Measurements from ENCODE around the gene TTLL10. TPM values are rescaled to one million over a fixed set of nuclear protein-coding genes. Genes with fewer than 3 reads are reported as not detected.

TTLL10 gene
- total and polyA plus RNA-seq, 2 donors from 2014 or later = 1.5 TPM; not detected in 1

DNA sequence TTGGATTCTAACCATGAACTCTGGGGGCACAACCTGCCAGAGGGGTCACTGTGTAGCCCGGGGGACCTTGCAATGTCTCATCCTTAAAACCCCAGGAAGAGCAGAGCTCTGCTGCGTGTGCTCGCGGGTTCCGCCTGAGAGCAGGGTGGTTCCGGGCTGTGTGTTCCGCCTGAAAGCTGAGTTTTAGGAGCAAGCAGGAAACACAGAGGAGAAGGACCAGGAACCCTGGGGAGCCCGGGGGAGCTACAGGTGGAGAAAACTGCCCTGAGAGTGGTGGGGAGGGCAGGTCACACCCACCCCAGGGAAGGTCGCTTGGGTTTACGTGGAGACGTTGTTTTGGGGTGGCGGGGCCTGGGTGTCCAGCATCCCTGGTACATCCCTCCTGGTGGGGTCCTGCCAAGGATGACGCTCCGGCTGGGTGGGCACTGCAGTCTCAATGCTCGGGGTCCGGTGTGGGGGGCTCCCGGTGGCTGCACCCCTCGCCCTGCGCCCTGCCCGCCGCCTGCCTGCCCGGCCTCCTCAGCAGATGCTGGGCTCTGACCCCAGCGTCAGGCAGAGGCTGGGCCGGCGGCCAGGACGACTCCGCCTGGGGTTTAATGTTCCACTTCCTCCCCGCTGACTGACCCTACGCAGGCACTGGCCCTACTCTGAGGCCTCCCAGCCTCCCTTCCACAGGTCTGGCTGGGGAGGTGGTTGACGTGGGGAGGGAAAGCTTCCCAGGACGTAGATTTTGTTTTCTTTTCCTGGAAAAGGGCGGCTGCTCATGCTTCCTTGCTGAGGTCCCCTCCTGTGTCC is 40.5 kb upstream of the TTLL10 start:
- Histone ChIP-seq H3K27ac (ENCODE audit: low read depth in 2 of 2, low read length in 2 of 2) (peak overlapping the region; percentile 87), H3K36me3 (ENCODE audit: control insufficient read depth in 2 of 3, insufficient read depth in 3 of 3, low read length in 3 of 3) (no peaks in the 10 kb centered on the region), H3K9me3 (ENCODE audit: control insufficient read depth in 2 of 3, insufficient read depth in 1 of 3, low read length in 3 of 3) (no peaks in the 10 kb centered on the region), H3K4me1 (ENCODE audit: control insufficient read depth in 2 of 3, insufficient read depth in 2 of 3, low read depth in 1 of 3, low read length in 3 of 3) (peaks cover 0 to 23% (median 14%) of the 10 kb centered on the region in 3 donors), H3K9ac (ENCODE audit: low read length in 3 of 3) (peak overlapping the region in 1 of 3 donors; percentile 51), H3K27me3 (ENCODE audit: control insufficient read depth, insufficient read depth, low read length) (no peaks in the 10 kb centered on the region), H3K4me3 (ENCODE audit: low read length in 3 of 3) (peak overlapping the region in 1 of 3 donors; percentile 47)
- DNase-seq (peak in 4 of 5 donors; percentile 55 to 93 (median 72)), FAIRE-seq (no peak)
- intact Hi-C loops (cut with DNase I) = no loop called here
- TF ChIP-seq, protein P1, sequence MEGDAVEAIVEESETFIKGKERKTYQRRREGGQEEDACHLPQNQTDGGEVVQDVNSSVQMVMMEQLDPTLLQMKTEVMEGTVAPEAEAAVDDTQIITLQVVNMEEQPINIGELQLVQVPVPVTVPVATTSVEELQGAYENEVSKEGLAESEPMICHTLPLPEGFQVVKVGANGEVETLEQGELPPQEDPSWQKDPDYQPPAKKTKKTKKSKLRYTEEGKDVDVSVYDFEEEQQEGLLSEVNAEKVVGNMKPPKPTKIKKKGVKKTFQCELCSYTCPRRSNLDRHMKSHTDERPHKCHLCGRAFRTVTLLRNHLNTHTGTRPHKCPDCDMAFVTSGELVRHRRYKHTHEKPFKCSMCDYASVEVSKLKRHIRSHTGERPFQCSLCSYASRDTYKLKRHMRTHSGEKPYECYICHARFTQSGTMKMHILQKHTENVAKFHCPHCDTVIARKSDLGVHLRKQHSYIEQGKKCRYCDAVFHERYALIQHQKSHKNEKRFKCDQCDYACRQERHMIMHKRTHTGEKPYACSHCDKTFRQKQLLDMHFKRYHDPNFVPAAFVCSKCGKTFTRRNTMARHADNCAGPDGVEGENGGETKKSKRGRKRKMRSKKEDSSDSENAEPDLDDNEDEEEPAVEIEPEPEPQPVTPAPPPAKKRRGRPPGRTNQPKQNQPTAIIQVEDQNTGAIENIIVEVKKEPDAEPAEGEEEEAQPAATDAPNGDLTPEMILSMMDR (IDR thresholded peaks at IDR 0.05; ENCODE audit: borderline replicate concordance, extremely low read depth, insufficient read depth) = no peak

GRCh38 chr1:1134300-1134970 is 39.2 kb upstream of the TTLL10 start:
- Histone ChIP-seq H3K9ac (ENCODE audit: low read length in 3 of 3) (no peak overlapping the region), H3K27ac (ENCODE audit: low read depth in 2 of 2, low read length in 2 of 2) (peak overlapping the region in 1 of 2 donors; percentile 23), H3K9me3 (ENCODE audit: control insufficient read depth in 2 of 3, insufficient read depth in 1 of 3, low read length in 3 of 3) (no peaks in the 10 kb centered on the region), H3K27me3 (ENCODE audit: control insufficient read depth, insufficient read depth, low read length) (no peaks in the 10 kb centered on the region), H3K36me3 (ENCODE audit: control insufficient read depth in 2 of 3, insufficient read depth in 3 of 3, low read length in 3 of 3) (no peaks in the 10 kb centered on the region), H3K4me3 (ENCODE audit: low read length in 3 of 3) (no peak overlapping the region), H3K4me1 (ENCODE audit: control insufficient read depth in 2 of 3, insufficient read depth in 2 of 3, low read depth in 1 of 3, low read length in 3 of 3) (peaks cover 0 to 23% (median 14%) of the 10 kb centered on the region in 3 donors)
- TF ChIP-seq, protein P1 (IDR thresholded peaks at IDR 0.05; ENCODE audit: borderline replicate concordance, extremely low read depth, insufficient read depth) = no peak
- intact Hi-C loops (cut with DNase I) = no loop called here
- DNase-seq (peak in 1 of 5 donors; percentile 74), FAIRE-seq (no peak)

GRCh38 chr1:1135339-1136136 is 38.1 kb upstream of the TTLL10 start:
- Histone ChIP-seq H3K9ac (ENCODE audit: low read length in 3 of 3) (no peak overlapping the region), H3K27me3 (ENCODE audit: control insufficient read depth, insufficient read depth, low read length) (no peaks in the 10 kb centered on the region), H3K36me3 (ENCODE audit: control insufficient read depth in 2 of 3, insufficient read depth in 3 of 3, low read length in 3 of 3) (no peaks in the 10 kb centered on the region), H3K9me3 (ENCODE audit: control insufficient read depth in 2 of 3, insufficient read depth in 1 of 3, low read length in 3 of 3) (no peaks in the 10 kb centered on the region), H3K4me1 (ENCODE audit: control insufficient read depth in 2 of 3, insufficient read depth in 2 of 3, low read depth in 1 of 3, low read length in 3 of 3) (peaks cover 0 to 23% (median 10%) of the 10 kb centered on the region in 3 donors), H3K27ac (ENCODE audit: low read depth in 2 of 2, low read length in 2 of 2) (peak overlapping the region; percentile 37 to 57), H3K4me3 (ENCODE audit: low read length in 3 of 3) (no peak overlapping the region)
- intact Hi-C loops (cut with DNase I) = no loop called here
- FAIRE-seq (no peak), DNase-seq (peak in 1 of 5 donors; percentile 79)
- TF ChIP-seq, protein P1 (IDR thresholded peaks at IDR 0.05; ENCODE audit: borderline replicate concordance, extremely low read depth, insufficient read depth) = no peak

Data from kidney (tissue), 14 donors.